ENCODE data around the gene CHRD. TPM values are rescaled to one million over a fixed set of nuclear protein-coding genes. Genes with fewer than 3 reads are reported as not detected.

CHRD gene
- total and polyA plus RNA-seq, 4 experiments from 2014 or later, result not detected

Other genes with a start within 250 kb of the CHRD start
- 10 to 100 TPM; 82.3 to 87.6 TPM for gene EIF2B5, start 244.7 kb upstream of the CHRD start, total RNA-seq
- 10 to 100 TPM; 59.6 to 69.4 TPM for gene EIF2B5, start 244.7 kb upstream of the CHRD start, polyA plus RNA-seq
- 10 to 100 TPM; 43.3 to 46.4 TPM for gene DVL3, start 224.7 kb upstream of the CHRD start, total RNA-seq
- 10 to 100 TPM in 1 of 2 donors, 1 to 10 TPM in 1; 3.0 to 14.1 TPM for gene DVL3, start 224.7 kb upstream of the CHRD start, polyA plus RNA-seq
- 100 to 1,000 TPM; 206 to 208 TPM for gene AP2M1, start 205.2 kb upstream of the CHRD start, total RNA-seq
- 100 to 1,000 TPM; 254 to 312 TPM for gene AP2M1, start 205.2 kb upstream of the CHRD start, polyA plus RNA-seq
- gene ABCF3, start 193.9 kb upstream of the CHRD start, total RNA-seq, result 100 to 1,000 TPM; 122 to 124 TPM
- 10 to 100 TPM; 32.0 to 55.1 TPM for gene ABCF3, start 193.9 kb upstream of the CHRD start, polyA plus RNA-seq
- gene VWA5B2, start 150.5 kb upstream of the CHRD start, total RNA-seq, result not detected
- under 1 TPM in 1 of 2 donors, not detected in 1; 0.38 TPM for gene VWA5B2, start 150.5 kb upstream of the CHRD start, polyA plus RNA-seq
- gene ALG3, start 131.1 kb upstream of the CHRD start, total RNA-seq, result 10 to 100 TPM; 37.5 to 40.6 TPM
- gene ALG3, start 131.1 kb upstream of the CHRD start, polyA plus RNA-seq, result 10 to 100 TPM; 56.5 to 67.8 TPM
- 1 to 10 TPM; 1.7 to 2.1 TPM for gene EEF1AKMT4, start 130.4 kb upstream of the CHRD start, total RNA-seq
- 1 to 10 TPM; 3.8 to 4.6 TPM for gene EEF1AKMT4, start 130.4 kb upstream of the CHRD start, polyA plus RNA-seq
- gene CAMK2N2, start 118.5 kb upstream of the CHRD start, total RNA-seq, result under 1 TPM in 1 of 2 experiments, not detected in 1; 0.25 TPM
- gene CAMK2N2, start 118.5 kb upstream of the CHRD start, polyA plus RNA-seq, result not detected
- not detected for gene ECE2, start 104.0 kb upstream of the CHRD start, total RNA-seq
- gene ECE2, start 104.0 kb upstream of the CHRD start, polyA plus RNA-seq, result not detected
- gene PSMD2, start 80.8 kb upstream of the CHRD start, total RNA-seq, result 100 to 1,000 TPM; 148 to 154 TPM
- 100 to 1,000 TPM; 195 to 298 TPM for gene PSMD2, start 80.8 kb upstream of the CHRD start, polyA plus RNA-seq
- 100 to 1,000 TPM; 236 to 246 TPM for gene EIF4G1, start 65.4 kb upstream of the CHRD start, total RNA-seq
- gene EIF4G1, start 65.4 kb upstream of the CHRD start, polyA plus RNA-seq, result 10 to 100 TPM in 1 of 2 donors, 1 to 10 TPM in 1; 3.6 to 51.1 TPM
- gene FAM131A, start 42.5 kb upstream of the CHRD start, total RNA-seq, result 1 to 10 TPM; 9.0 to 10.0 TPM
- gene FAM131A, start 42.5 kb upstream of the CHRD start, polyA plus RNA-seq, result 1 to 10 TPM; 1.1 to 1.6 TPM
- 1 to 10 TPM; 3.8 to 5.4 TPM for gene CLCN2, start 18.4 kb upstream of the CHRD start, total RNA-seq
- gene CLCN2, start 18.4 kb upstream of the CHRD start, polyA plus RNA-seq, result under 1 TPM; 0.24 to 0.29 TPM
- gene POLR2H, start 18.3 kb upstream of the CHRD start, total RNA-seq, result 10 to 100 TPM; 61.3 to 66.1 TPM
- gene POLR2H, start 18.3 kb upstream of the CHRD start, polyA plus RNA-seq, result 10 to 100 TPM; 56.6 to 58.8 TPM
- not detected for gene THPO, start 1.8 kb upstream of the CHRD start, total RNA-seq
- not detected for gene THPO, start 1.8 kb upstream of the CHRD start, polyA plus RNA-seq
- gene EPHB3, start 181.7 kb downstream of the CHRD start, total RNA-seq, result under 1 TPM; 0.29 to 0.67 TPM
- gene EPHB3, start 181.7 kb downstream of the CHRD start, polyA plus RNA-seq, result under 1 TPM; 0.04 to 0.79 TPM

Measured in CD4-positive, alpha-beta memory T cell (primary cell).